ENCODE measurements around the gene SFMBT2. TPM values are rescaled to one million over a fixed set of nuclear protein-coding genes. Genes with fewer than 3 reads are reported as not detected.

The SFMBT2 gene
- total RNA-seq, 1 experiment from 2014 or later: not detected

DNA sequence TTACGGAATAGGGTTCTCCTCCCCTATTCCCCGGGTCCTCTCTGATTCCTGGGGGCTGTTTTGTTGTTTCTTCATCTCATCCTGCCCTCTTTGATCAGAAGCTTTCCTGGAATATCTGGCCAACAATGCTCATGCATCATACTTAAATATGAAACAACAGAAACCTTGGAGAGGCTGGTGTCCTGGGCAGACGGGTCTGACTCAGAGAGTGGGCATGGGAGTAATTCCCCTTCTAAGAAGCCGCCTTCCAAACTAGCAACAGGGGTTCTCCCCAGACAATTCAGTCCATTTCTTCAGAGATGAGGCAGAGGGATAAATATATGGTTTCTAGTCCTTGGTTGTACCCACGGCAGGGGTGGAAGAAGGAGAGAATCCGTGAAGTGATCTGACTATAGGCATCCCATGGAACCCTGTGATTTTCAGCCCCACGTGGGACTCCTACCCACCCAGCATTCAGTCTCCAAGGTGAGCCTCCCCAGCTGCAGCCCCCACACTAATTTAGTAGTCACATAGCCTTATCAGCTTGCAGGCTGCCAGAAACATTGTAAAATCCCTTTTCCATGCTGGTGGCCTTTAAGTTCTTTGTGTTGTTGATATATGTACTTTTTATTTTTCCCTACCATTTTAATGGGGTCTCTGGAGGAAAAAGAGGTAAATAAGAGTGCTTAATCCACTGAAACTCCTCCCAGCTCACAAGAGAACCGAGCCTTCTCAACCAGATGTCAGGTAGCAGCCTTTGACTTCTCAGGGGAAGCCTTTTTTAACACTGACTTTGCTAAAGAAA is 119.2 kb downstream of the SFMBT2 start:
- DNase-seq (ENCODE audit: low spot score): no peak
- in situ Hi-C loops (cut with HindIII; ENCODE audit: low sequenced_read_pairs): no loop called here

DNA sequence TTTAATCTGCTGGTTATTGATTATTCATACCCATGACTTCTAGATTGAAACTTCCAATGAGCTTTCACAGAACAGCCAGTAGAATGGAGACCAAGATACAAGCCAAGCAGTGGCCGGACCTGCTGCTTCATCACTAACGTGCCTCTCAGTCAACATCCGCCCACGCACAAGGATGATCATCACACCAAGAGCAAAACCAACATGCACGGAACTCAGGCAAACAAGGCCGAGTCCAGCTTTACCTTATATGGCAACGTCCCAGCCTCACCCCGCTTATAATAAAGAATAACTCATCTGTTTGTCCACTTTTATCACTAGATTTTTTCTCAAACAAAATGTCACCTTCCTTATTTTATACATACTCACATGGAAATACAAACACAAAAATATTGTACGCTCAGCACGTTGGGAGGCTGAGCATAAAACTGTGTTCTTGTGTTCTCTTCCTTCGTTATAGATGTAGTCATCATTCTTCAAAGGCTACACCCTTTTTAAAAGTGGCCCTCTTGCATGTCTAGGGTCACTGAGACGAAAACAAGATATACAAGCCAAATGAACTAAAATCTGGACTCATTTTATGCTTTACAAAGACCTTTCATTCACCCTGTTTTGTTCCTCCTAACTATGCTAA is 122.7 kb downstream of the SFMBT2 start:
- in situ Hi-C loops (cut with HindIII; ENCODE audit: low sequenced_read_pairs): no loop called here
- DNase-seq (ENCODE audit: low spot score): no peak

- DNase-seq (ENCODE audit: low spot score): no peak
- in situ Hi-C loops (cut with HindIII; ENCODE audit: low sequenced_read_pairs): no loop called here
These were observed 123.5 kb downstream of the SFMBT2 start for GRCh38 chr10:7287377-7287776.

- in situ Hi-C loops (cut with HindIII; ENCODE audit: low sequenced_read_pairs): no loop called here
- no peak for DNase-seq (ENCODE audit: low spot score)
These were observed 125.1 kb downstream of the SFMBT2 start for GRCh38 chr10:7285522-7286322.

- DNase-seq (ENCODE audit: low spot score): no peak
- in situ Hi-C loops (cut with HindIII; ENCODE audit: low sequenced_read_pairs): no loop called here
These were observed 127.6 kb downstream of the SFMBT2 start for GRCh38 chr10:7283246-7283645.

DNA sequence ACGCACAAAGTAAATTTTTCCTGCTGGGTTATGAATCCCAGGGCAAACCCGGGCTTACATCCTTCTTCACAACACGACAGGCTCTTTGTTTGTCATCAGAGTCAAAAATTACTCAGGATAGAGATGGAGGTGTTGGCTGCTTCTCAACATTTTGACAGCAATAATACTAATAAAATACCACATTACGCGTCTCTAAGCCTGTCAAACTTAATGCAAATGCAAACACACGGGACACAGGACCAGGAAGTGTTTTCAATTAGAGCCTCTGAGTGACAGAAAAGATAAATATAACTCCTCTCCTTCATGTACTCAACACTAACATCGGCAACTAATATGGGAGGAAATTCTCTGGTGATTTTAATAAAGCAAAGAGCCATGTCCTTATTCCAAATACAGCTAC is 128.4 kb downstream of the SFMBT2 start:
- no peak for DNase-seq (ENCODE audit: low spot score)
- in situ Hi-C loops (cut with HindIII; ENCODE audit: low sequenced_read_pairs): no loop called here

- in situ Hi-C loops (cut with HindIII; ENCODE audit: low sequenced_read_pairs): no loop called here
- no peak for DNase-seq (ENCODE audit: low spot score)
These were observed 129.4 kb downstream of the SFMBT2 start for GRCh38 chr10:7281429-7281828.

DNA sequence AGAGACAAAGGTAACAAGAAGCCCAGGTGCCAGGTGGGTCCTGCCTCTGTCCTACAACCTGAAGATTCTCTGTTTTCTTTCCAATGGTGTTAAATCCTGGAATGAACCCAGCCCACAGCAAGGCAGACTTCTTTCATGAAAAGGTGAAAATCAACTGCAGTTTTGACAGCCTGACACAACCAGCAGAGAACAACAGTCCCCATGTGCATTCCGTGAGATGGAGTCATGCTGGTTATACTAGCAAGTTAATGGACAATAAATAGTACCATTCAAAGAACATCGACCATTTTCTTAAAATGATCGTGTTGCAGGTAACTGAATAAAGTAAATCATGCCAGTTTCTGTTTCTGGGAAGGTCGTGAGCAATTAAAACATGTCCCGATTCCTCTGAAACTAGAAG is 131.5 kb downstream of the SFMBT2 start:
- in situ Hi-C loops (cut with HindIII; ENCODE audit: low sequenced_read_pairs): no loop called here
- no peak for DNase-seq (ENCODE audit: low spot score)

DNA sequence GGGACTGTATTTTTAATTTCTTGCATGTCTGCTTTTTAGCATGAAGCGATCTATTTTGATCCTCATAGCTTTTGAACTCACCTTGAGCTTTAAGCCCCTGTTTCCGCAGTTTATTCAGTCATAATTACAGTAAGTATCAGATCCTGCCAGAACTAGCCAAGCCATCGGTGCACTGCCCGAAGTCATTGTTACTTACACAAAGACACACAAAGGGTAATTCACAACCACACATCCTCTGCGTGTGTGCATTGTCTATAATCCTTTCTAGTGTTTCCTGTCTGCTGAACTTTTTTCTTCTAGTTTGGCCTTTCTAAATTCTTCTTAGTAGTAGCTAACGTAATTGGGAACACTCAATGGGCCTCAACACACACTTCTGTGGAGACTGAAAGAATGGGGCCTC is 133.0 kb downstream of the SFMBT2 start:
- in situ Hi-C loops (cut with HindIII; ENCODE audit: low sequenced_read_pairs): no loop called here
- DNase-seq (ENCODE audit: low spot score): no peak

GRCh38 chr10:7277432-7277831 is 133.4 kb downstream of the SFMBT2 start:
- DNase-seq (ENCODE audit: low spot score): no peak
- in situ Hi-C loops (cut with HindIII; ENCODE audit: low sequenced_read_pairs): no loop called here

- in situ Hi-C loops (cut with HindIII; ENCODE audit: low sequenced_read_pairs): no loop called here
- peak; percentile 32 for DNase-seq (ENCODE audit: low spot score)
These were observed 134.9 kb downstream of the SFMBT2 start for GRCh38 chr10:7275761-7276440.

- in situ Hi-C loops (cut with HindIII; ENCODE audit: low sequenced_read_pairs): no loop called here
These were observed 136.5 kb downstream of the SFMBT2 start for GRCh38 chr10:7274293-7274692.

DNA sequence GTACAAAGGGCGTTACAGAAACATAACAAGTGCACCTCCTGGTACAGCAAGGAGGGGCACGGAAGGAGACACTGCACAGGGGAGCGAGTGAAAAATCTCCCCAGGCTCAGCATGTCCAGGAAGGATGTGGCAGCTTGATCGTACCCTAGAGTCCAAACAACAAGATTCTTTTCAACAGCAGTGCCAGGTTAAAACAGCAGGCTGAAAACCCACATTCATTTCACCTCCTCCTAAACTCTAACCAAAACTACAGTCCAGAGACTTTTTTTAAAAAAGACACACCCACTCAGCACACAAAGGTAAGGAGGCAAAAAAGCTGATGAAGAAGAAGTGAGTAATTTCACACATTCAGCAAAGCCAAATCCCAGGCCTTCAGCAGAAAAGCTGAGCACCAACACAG is 138.8 kb downstream of the SFMBT2 start:
- in situ Hi-C loops (cut with HindIII; ENCODE audit: low sequenced_read_pairs): no loop called here
- no peak for DNase-seq (ENCODE audit: low spot score)

More at GRCh38 chr10:7274293-7274692, 136.5 kb downstream of the SFMBT2 start:
- no peak for DNase-seq (ENCODE audit: low spot score)

GRCh38 chr10:7269988-7270387 is 140.8 kb downstream of the SFMBT2 start:
- in situ Hi-C loops (cut with HindIII; ENCODE audit: low sequenced_read_pairs): no loop called here
- DNase-seq (ENCODE audit: low spot score): no peak

DNA sequence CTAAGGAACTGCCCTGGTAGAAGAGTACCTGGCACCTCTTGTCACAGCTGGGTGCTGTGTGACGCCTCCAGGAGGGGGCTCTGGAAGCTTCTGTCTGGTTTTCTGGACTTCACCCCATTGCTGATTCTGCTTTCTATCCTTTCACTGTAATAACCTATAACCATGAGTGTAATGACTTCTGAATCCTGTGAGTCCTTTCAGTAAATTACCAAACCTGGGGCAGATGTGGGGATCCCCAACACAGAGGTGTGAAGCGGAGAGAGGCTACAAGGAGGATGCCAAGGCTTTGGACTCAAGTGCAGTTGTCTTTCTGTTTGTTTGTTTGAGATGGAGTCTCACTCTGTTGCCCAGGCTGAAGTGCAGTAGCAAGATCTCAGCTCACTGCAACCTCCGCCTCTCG is 143.7 kb downstream of the SFMBT2 start:
- DNase-seq (ENCODE audit: low spot score): no peak
- in situ Hi-C loops (cut with HindIII; ENCODE audit: low sequenced_read_pairs): no loop called here

- DNase-seq (ENCODE audit: low spot score): no peak
- in situ Hi-C loops (cut with HindIII; ENCODE audit: low sequenced_read_pairs): no loop called here
These were observed 145.3 kb downstream of the SFMBT2 start for GRCh38 chr10:7265396-7266123.

- in situ Hi-C loops (cut with HindIII; ENCODE audit: low sequenced_read_pairs): no loop called here
- DNase-seq (ENCODE audit: low spot score): no peak
These were observed 146.5 kb downstream of the SFMBT2 start for GRCh38 chr10:7264313-7264756.

DNA sequence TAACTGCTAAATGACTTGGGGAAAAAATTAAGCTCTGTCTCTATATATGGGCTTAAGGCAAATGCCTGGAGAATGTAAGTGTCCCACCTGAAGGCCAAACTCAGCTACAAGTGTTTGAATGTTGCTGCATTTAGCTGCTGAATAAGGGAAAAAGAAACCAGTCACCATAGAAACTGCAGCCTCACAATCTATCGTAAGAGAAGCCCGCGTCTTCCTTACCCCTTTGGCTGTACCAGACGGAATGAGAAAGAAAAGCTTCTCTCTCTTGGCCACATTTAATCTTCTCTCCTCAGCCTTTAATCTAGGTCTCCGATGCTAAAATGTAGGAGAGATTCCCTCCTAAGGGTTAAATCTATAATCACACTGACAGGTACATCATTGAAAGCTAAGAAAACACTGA is 147.2 kb downstream of the SFMBT2 start:
- no peak for DNase-seq (ENCODE audit: low spot score)
- in situ Hi-C loops (cut with HindIII; ENCODE audit: low sequenced_read_pairs): no loop called here

DNA sequence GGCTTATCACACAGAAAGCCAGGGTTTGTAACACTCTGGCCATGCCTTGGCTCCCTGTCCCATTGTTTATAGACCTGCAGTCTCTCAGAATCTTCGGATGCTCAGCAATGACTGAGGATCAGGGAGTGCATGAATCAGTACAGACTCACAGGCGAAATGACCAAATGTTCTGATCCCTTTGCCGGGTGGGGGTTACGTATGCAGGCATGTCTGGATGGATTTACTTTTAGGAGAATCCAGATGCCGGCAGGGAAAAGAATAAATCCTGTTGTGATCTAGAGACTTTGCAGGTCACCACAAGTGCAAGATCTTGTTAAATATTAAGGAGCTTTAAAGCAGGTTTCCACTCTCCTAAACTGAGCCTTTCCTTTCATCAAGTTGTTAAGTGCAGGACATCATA is 149.5 kb downstream of the SFMBT2 start:
- in situ Hi-C loops (cut with HindIII; ENCODE audit: low sequenced_read_pairs): no loop called here

More for the DNA sequence above, 149.5 kb downstream of the SFMBT2 start:
- no peak for DNase-seq (ENCODE audit: low spot score)

Data from G401 (cell line).